Measurements from ENCODE around the gene CSN2. TPM values are rescaled to one million over a fixed set of nuclear protein-coding genes. Genes with fewer than 3 reads are reported as not detected.

CSN2 gene
- total and polyA plus RNA-seq, 8 donors = not detected

GRCh38 chr4:69910016-69910782 is 55.3 kb downstream of the CSN2 start:
- H3K36me3 ChIP-seq = no peaks in the 10 kb centered on the region
- H3K9me3 ChIP-seq = no peaks in the 10 kb centered on the region
- H3K4me1 ChIP-seq = no peaks in the 10 kb centered on the region
- DNase-seq (no peak), ATAC-seq (peak in 1 of 4 donors; percentile 12), FAIRE-seq (no peak)
- H3K4me3 ChIP-seq = no peak overlapping the region
- no peak overlapping the region for H3K27ac ChIP-seq
- TF ChIP-seq CTCF (IDR thresholded peaks at IDR 0.05) = no peak
- H3K27me3 ChIP-seq = no peaks in the 10 kb centered on the region
- WGBS, 2 donors = 75 to 77% methylated on average over 2 of the region's 2 CpGs
- intact Hi-C loops (cut with DNase I) = no loop called here

GRCh38 chr4:69909195-69909594 is 56.3 kb downstream of the CSN2 start:
- no peaks in the 10 kb centered on the region for H3K9me3 ChIP-seq
- H3K4me1 ChIP-seq = no peaks in the 10 kb centered on the region
- WGBS, 2 donors = 91 to 97% methylated on average over 4 of the region's 4 CpGs
- no peak overlapping the region for H3K27ac ChIP-seq
- DNase-seq (no peak), FAIRE-seq (no peak), ATAC-seq (no peak)
- H3K4me3 ChIP-seq = no peak overlapping the region
- no peaks in the 10 kb centered on the region for H3K27me3 ChIP-seq
- no peak for TF ChIP-seq CTCF (IDR thresholded peaks at IDR 0.05)
- H3K36me3 ChIP-seq = no peaks in the 10 kb centered on the region
- intact Hi-C loops (cut with DNase I) = no loop called here

- no peak for FAIRE-seq
- 63 to 64% methylated on average over 1 of the region's 1 CpG for WGBS, 2 donors
Measured at GRCh38 chr4:69907151-69907550, 58.4 kb downstream of the CSN2 start.

More at GRCh38 chr4:69907151-69907550, 58.4 kb downstream of the CSN2 start:
- no peak for ATAC-seq
- H3K36me3 ChIP-seq = no peaks in the 10 kb centered on the region
- no peak overlapping the region for H3K27ac ChIP-seq
- intact Hi-C loops (cut with DNase I) = no loop called here
- DNase-seq = no peak
- no peak overlapping the region for H3K4me3 ChIP-seq
- H3K27me3 ChIP-seq = no peaks in the 10 kb centered on the region
- no peak for TF ChIP-seq CTCF (IDR thresholded peaks at IDR 0.05)
- H3K9me3 ChIP-seq = no peaks in the 10 kb centered on the region
- no peaks in the 10 kb centered on the region for H3K4me1 ChIP-seq

Other genes starting within 250 kb of the CSN2 start
- gene SULT1B1, start 205.1 kb downstream of the CSN2 start, total RNA-seq = 1 to 10 TPM in 2 of 6 donors, under 1 TPM in 4; 0.08 to 2.1 (median 0.40) TPM
- gene SULT1B1, start 205.1 kb downstream of the CSN2 start, polyA plus RNA-seq = under 1 TPM; 0.05 to 0.08 TPM
- under 1 TPM in 2 of 6 donors, not detected in 4; 0.13 to 0.37 TPM for gene SULT1E1, start 105.6 kb downstream of the CSN2 start, total RNA-seq
- not detected for gene SULT1E1, start 105.6 kb downstream of the CSN2 start, polyA plus RNA-seq
- 1 to 10 TPM in 2 of 6 donors, not detected in 4; 1.3 to 3.4 TPM for gene CSN1S1, start 34.7 kb downstream of the CSN2 start, total RNA-seq
- gene CSN1S1, start 34.7 kb downstream of the CSN2 start, polyA plus RNA-seq = under 1 TPM in 1 of 2 donors, not detected in 1; 0.19 TPM
- gene STATH, start 30.2 kb upstream of the CSN2 start, total RNA-seq = not detected
- gene STATH, start 30.2 kb upstream of the CSN2 start, polyA plus RNA-seq = not detected
- gene HTN3, start 62.7 kb upstream of the CSN2 start, total RNA-seq = not detected
- not detected for gene HTN3, start 62.7 kb upstream of the CSN2 start, polyA plus RNA-seq
- not detected for gene HTN1, start 84.7 kb upstream of the CSN2 start, total RNA-seq
- gene HTN1, start 84.7 kb upstream of the CSN2 start, polyA plus RNA-seq = not detected
- not detected for gene PRR27, start 188.5 kb upstream of the CSN2 start, total RNA-seq
- not detected for gene PRR27, start 188.5 kb upstream of the CSN2 start, polyA plus RNA-seq
- gene ODAM, start 230.0 kb upstream of the CSN2 start, total RNA-seq = 1 to 10 TPM in 1 of 6 donors, under 1 TPM in 3, not detected in 2; 0.34 to 1.2 (median 0.63) TPM
- under 1 TPM; 0.19 to 0.61 TPM for gene ODAM, start 230.0 kb upstream of the CSN2 start, polyA plus RNA-seq

Data from pancreas (tissue), 10 donors.